Esophagus muscularis mucosa (tissue), 4 donors: Measurements from ENCODE around the gene GRIFIN. TPM values are rescaled to one million over a fixed set of nuclear protein-coding genes. Genes with fewer than 3 reads are reported as not detected.

ENCODE experiments used
- DNase-seq: peaks from one replicate; pipeline ENCODE4 v3.0.0-alpha.2; 2017; ENCODE audit errors: extremely low spot score
- H3K27ac ChIP-seq, 4 donors: fragments of 200-600 bp; sonication (generic); replicated peaks in 1 of 4; 1 replicate in 3 of 4; 2 replicates in 1 of 4; pipeline ENCODE4 v1.5.1; 2016 to 2019; ENCODE audit warnings: mild to moderate bottlenecking in 1 of 4
- H3K27me3 ChIP-seq, 4 donors: fragments of 200-600 bp; sonication (generic); one replicate each; pipeline versions ENCODE4 v1.5.1 to v1.6.0; 2016 to 2019
- H3K36me3 ChIP-seq, 4 donors: fragments of 200-600 bp; sonication (generic); one replicate each; pipeline ENCODE4 v1.5.1; 2016 to 2019
- H3K4me1 ChIP-seq, 4 donors: fragments of 200-600 bp; sonication (generic); one replicate each; pipeline ENCODE4 v1.5.1; 2016 to 2019
- H3K4me3 ChIP-seq, 4 donors: fragments of 200-600 bp; sonication (generic); 1 replicate in 2 of 4; 2 replicates in 2 of 4; pipeline ENCODE4 v1.5.1; 2016 to 2019; ENCODE audit warnings: mild to moderate bottlenecking in 4 of 4, moderate library complexity in 1 of 4
- H3K9me3 ChIP-seq, 4 donors: fragments of 200-600 bp; sonication (generic); 1 replicate in 3 of 4; 2 replicates in 1 of 4; pipeline ENCODE4 v1.5.1; 2016 to 2019
- CTCF ChIP-seq, 3 experiments: fragments of 200-600 bp in 2 of 3; fragments of 450-650 bp in 1 of 3; sonication (generic) in 2 of 3; IDR thresholded peaks; one replicate each; pipeline ENCODE4 v1.5.1; 2017 to 2019; ENCODE audit warnings: antibody characterized with exemption in 3 of 3, mild to moderate bottlenecking in 2 of 3, moderate library complexity in 1 of 3
- EP300 ChIP-seq: sonication (generic); formaldehyde crosslinking; IDR thresholded peaks from one replicate; pipeline ENCODE4 v1.6.1; 2017; ENCODE audit warnings: antibody characterized with exemption
- POLR2A ChIP-seq: fragments of 450-650 bp; IDR thresholded peaks from one replicate; pipeline ENCODE4 v1.6.1; 2017; ENCODE audit warnings: antibody characterized with exemption, moderate library complexity, mild to moderate bottlenecking, low read depth
- POLR2AphosphoS5 ChIP-seq, 2 donors: sonication (generic); formaldehyde crosslinking; IDR thresholded peaks; one replicate each; pipeline ENCODE4 v1.6.1; 2017; ENCODE audit warnings: antibody characterized with exemption in 2 of 2
- WGBS: methylation state at CpG from one replicate; pipeline ENCODE4 v1.1.5; 2018; 5-methylcytosine and 5-hydroxymethylcytosine counted together
- intact Hi-C: fragments of 100-400 bp; cut with DNase I; formaldehyde crosslinking; loops from one replicate; pipeline ENCODE4 v1.15.1; 2023
- total RNA-seq, 4 donors: library from RNA; depleted of rRNA; stranded (reverse); fragments of >200 nt; gene quantifications; one replicate each; pipeline versions ENCODE4 v1.1.0 to v1.2.1, GENCODE V29; 2016

Gene GRIFIN
- total RNA-seq, 4 donors from 2014 or later: not detected

GRCh38 chr7:2522780-2523433 lies 46.7 kb upstream of the GRIFIN start:
- peak overlapping the region; percentile 62 to 71 (median 64) for H3K4me3 ChIP-seq
- WGBS: 64% methylated on average over 17 of the region's 19 CpGs
- peak overlapping the region; percentile 12 to 58 (median 50) for H3K27ac ChIP-seq
- intact Hi-C loops: no loop called here
- peaks cover 0 to 96% (median 41%) of the 10 kb centered on the region in 4 donors for H3K27me3 ChIP-seq
- TF ChIP-seq CTCF (IDR thresholded peaks at IDR 0.05): no peak
- no peak for TF ChIP-seq POLR2A
- no peak for TF ChIP-seq POLR2AphosphoS5 (IDR thresholded peaks at IDR 0.05)
- no peak for TF ChIP-seq EP300
- H3K36me3 ChIP-seq: peaks cover 0 to 27% (median 17%) of the 10 kb centered on the region in 4 donors
- peaks cover 51 to 95% (median 86%) of the 10 kb centered on the region in 4 donors for H3K4me1 ChIP-seq
- no peak for DNase-seq
- H3K9me3 ChIP-seq: no peaks in the 10 kb centered on the region

GRCh38 chr7:2521952-2522591 lies 45.9 kb upstream of the GRIFIN start:
- H3K27ac ChIP-seq: peak overlapping the region; percentile 6 to 58 (median 40)

GRCh38 chr7:2521341-2521745 lies 45.1 kb upstream of the GRIFIN start:
- Histone ChIP-seq H3K4me3 (peak overlapping the region; percentile 62 to 71 (median 64)), H3K36me3 (peaks cover 0 to 13% (median 9%) of the 10 kb centered on the region in 4 donors), H3K27me3 (peaks cover 0 to 81% (median 41%) of the 10 kb centered on the region in 4 donors), H3K4me1 (peaks cover 51 to 80% (median 72%) of the 10 kb centered on the region in 4 donors), H3K9me3 (no peaks in the 10 kb centered on the region), H3K27ac (peak overlapping the region in 3 of 4 donors; percentile 23 to 56 (median 40))
- intact Hi-C loops: no loop called here
- TF ChIP-seq EP300 (no peak), CTCF (IDR thresholded peaks at IDR 0.05) (no peak), POLR2AphosphoS5 (IDR thresholded peaks at IDR 0.05) (no peak), POLR2A (no peak)
- WGBS: no CpG with 5 or more reads among the region's 21 CpGs
- no peak for DNase-seq

More at GRCh38 chr7:2521952-2522591, 45.9 kb upstream of the GRIFIN start:
- Histone ChIP-seq H3K9me3 (no peaks in the 10 kb centered on the region), H3K4me1 (peaks cover 51 to 87% (median 79%) of the 10 kb centered on the region in 4 donors), H3K27me3 (peaks cover 0 to 88% (median 41%) of the 10 kb centered on the region in 4 donors), H3K4me3 (peak overlapping the region; percentile 62 to 71 (median 64)), H3K36me3 (peaks cover 0 to 21% (median 15%) of the 10 kb centered on the region in 4 donors)
- intact Hi-C loops: no loop called here
- TF ChIP-seq POLR2A (no peak), CTCF (IDR thresholded peaks at IDR 0.05) (no peak), POLR2AphosphoS5 (IDR thresholded peaks at IDR 0.05) (peak in 1 of 2 donors; percentile 25), EP300 (no peak)
- no peak for DNase-seq
- WGBS: 44% methylated on average over 12 of the region's 17 CpGs

GRCh38 chr7:2520761-2521290 lies 44.6 kb upstream of the GRIFIN start:
- 31% methylated on average over 5 of the region's 12 CpGs for WGBS
- TF ChIP-seq CTCF (IDR thresholded peaks at IDR 0.05) (no peak), POLR2AphosphoS5 (IDR thresholded peaks at IDR 0.05) (no peak)
- Histone ChIP-seq H3K4me3 (peak overlapping the region; percentile 62 to 71 (median 64)), H3K27ac (peak overlapping the region in 3 of 4 donors; percentile 23 to 56 (median 40)), H3K9me3 (no peaks in the 10 kb centered on the region), H3K4me1 (peaks cover 51 to 75% (median 69%) of the 10 kb centered on the region in 4 donors), H3K36me3 (peaks cover 0 to 8% (median 5%) of the 10 kb centered on the region in 4 donors), H3K27me3 (peaks cover 0 to 76% (median 39%) of the 10 kb centered on the region in 4 donors)
- intact Hi-C loops: no loop called here
- DNase-seq: no peak
